ENCODE data around the gene AVL9.

DNA sequence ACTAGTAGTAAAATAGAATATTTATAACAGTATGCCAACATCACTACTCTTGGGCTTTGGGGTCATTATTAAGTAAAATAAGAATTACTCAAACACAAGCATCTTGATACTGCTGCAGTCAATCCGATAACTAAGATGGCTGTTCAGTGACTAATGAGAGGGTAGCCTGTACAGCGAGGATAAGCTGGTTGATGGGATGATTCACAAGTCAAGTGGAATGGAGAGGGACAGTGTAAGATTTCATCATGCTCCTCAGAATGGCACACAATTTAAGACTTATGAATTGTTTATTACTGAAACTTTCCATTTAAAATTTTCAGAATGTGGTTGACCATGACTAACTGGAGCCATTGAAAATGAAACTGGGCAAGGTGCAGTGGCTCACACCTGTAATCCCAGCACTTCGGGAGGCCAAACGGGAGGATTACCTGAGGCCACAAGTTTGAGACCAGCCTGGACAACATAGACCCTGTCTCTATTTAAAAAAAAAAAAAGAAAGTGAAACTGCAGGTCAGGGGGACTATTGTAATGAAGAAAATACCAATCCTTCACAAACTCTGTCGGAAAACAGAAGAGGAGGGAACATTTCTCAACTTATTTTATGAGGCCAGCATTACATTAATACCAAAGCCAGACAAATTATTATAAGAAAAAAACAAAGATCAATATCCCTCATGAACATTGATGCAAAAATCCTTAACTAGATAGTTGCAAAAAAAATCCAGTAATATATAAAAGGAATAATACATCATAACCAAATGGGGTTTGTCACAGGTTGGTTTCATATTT, 11.2 kb downstream of the AVL9 start:
- TF ChIP-seq, protein P1, sequence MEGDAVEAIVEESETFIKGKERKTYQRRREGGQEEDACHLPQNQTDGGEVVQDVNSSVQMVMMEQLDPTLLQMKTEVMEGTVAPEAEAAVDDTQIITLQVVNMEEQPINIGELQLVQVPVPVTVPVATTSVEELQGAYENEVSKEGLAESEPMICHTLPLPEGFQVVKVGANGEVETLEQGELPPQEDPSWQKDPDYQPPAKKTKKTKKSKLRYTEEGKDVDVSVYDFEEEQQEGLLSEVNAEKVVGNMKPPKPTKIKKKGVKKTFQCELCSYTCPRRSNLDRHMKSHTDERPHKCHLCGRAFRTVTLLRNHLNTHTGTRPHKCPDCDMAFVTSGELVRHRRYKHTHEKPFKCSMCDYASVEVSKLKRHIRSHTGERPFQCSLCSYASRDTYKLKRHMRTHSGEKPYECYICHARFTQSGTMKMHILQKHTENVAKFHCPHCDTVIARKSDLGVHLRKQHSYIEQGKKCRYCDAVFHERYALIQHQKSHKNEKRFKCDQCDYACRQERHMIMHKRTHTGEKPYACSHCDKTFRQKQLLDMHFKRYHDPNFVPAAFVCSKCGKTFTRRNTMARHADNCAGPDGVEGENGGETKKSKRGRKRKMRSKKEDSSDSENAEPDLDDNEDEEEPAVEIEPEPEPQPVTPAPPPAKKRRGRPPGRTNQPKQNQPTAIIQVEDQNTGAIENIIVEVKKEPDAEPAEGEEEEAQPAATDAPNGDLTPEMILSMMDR (IDR thresholded peaks at IDR 0.05), result no peak
- no peak for TF ChIP-seq POLR2A (IDR thresholded peaks at IDR 0.05)
